Right renal cortex interstitium (tissue), 3 donors: Measurements from ENCODE around the gene MRPL12. TPM values are rescaled to one million over a fixed set of nuclear protein-coding genes. Genes with fewer than 3 reads are reported as not detected.

Experiments used
- DNase-seq, 3 donors: peaks; one replicate each; pipeline ENCODE4 v3.0.0-alpha.2; 2013; ENCODE audit warnings: low read depth in 3 of 3, low spot score in 2 of 3
- polyA plus RNA-seq, 3 donors: library from polyadenylated mRNA; unstranded; fragments of 120-200 nt; gene quantifications; one replicate each; pipeline ENCODE4 v1.2.1, GENCODE V29; 2013; ENCODE audit not compliant: insufficient read length in 3 of 3

MRPL12 gene
- polyA plus RNA-seq, 3 donors, result 38.3 to 44.0 (median 43.9) TPM

DNA sequence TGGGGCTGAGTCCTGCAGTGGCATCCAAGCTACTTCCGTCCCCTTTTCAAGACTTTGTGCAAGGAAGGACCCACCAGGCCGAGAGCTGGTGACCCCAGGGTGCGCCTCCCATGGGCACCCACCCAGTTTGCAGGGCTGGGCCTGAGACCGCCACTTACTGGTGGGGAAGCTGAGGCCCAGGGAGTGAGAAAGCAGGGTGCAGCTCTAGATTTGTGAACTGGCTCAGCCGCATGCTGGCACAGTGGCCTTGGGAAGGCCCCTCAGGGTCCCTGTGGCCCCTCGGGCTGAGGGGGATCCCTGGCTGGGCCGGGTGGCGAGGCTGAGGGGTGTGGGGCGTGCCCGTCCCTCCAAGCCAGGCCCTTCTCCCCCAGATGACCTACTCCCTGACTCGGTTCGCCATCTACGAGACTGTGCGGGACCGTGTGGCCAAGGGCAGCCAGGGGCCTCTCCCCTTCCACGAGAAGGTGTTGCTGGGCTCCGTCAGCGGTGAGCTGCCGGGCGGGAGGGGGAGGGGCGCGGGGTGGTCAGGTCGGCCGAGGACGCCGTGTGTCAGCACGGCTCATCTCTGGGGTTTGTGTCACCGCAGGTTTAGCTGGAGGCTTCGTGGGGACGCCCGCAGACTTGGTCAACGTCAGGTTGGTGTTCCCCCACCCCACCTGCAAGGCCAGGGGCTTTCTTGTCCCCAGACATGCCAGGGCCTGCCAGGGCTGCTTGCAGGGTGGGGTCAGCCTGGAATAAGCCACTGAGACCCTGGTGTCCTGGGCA, 12.1 kb downstream of the MRPL12 start:
- no peak for DNase-seq

DNA sequence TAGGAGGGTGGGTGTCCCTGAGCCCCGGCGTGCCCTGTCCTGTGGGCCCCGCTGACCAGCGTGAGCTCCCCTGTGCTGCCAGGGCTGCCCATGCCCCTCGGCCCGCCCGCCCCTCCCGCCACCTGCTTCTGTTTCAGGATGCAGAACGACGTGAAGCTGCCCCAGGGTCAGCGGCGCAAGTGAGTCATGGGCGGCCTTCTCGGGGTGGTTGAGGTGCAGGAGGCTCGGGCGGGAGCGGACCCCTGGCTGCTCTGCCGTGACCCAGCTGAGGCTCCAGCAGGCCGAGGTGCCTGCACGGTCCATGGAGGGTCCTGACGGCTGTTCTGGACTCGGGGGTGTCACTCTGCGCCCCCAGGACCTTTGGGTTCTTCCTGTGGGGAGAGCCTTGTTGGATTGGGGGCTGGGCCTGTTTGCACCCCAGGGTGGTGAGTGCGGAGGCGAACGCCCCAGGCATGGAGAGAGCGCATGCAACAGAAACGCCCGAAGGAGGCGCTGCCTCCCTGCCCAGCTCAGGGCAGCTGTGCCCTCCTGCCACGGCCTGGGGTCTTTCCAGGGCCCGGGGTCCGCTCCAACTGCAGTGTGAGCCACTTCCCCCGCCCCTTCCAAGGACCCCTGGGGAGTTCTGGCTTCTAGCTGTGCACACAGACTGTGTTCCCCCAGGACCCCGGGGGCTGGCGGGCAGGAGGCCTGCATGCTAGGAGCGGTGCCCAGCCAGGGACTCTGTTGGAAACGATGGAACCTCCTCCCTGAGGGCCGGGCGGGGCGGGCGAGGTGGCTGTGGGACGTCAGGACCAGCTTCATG, 12.9 kb downstream of the MRPL12 start:
- DNase-seq, result no peak

DNA sequence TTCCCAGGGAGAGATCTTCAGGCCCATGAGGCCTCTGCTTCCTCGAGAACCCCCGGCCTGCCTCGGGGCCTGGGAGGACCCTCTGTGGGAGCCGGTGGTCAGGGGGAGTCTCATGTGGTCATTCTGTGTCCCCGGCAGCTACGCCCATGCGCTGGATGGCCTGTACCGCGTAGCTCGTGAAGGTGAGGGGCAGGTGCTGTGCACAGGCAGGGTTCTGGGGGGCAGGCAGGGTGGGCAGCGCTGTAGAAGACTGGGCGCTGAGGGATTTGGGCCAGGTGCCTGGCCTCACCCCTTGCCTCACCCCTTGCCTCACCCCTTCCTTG, 13.5 kb downstream of the MRPL12 start:
- no peak for DNase-seq

DNA sequence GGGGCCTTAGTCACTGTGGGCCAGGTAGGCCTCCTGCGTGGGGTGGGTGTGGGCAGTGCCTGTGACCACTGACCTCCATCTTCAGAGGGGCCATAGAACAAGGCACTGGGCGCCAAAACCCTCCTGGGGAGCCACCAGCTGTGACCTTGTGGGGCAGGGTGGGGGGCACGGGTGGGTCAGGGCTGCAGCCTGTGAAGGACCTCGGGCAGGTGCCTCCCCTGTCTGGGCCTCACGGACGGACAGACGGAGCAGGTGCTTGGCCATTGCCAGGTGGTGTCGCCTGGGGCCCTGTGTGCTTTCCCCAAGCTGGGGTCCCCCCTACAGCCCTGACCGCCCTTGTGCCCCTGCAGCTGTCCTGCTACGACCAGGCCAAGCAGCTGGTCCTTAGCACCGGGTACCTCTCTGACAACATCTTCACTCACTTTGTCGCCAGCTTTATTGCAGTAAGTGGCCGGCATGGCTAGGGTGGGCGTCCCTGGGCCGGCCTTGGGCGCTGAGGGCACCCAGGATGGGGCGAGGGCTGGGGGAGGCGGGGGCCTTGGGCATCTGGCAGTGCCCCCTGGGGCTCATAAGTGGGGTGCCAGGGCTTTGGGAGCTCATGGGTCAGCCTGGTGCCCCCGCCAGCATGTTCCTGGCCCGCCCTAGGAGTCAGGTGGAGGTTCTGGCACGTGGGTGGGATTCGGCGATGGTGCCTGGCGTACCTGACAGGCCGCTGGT, 14.0 kb downstream of the MRPL12 start:
- DNase-seq, result no peak

DNA sequence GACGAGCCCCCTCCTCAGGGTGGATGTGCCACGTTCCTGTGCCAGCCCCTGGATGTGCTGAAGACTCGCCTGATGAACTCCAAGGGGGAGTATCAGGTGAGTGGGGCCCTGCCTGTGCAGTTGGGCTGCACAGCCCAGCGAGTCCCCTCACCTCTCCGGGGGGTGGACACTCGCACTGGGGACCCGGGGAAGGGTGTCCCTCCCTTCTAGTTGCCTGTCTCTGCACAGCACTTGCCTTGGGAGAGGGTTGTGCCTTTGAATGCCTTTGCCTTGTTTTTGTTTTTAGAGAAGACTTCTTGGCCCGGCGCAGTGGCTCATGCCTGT, 14.6 kb downstream of the MRPL12 start:
- DNase-seq, result no peak

DNA sequence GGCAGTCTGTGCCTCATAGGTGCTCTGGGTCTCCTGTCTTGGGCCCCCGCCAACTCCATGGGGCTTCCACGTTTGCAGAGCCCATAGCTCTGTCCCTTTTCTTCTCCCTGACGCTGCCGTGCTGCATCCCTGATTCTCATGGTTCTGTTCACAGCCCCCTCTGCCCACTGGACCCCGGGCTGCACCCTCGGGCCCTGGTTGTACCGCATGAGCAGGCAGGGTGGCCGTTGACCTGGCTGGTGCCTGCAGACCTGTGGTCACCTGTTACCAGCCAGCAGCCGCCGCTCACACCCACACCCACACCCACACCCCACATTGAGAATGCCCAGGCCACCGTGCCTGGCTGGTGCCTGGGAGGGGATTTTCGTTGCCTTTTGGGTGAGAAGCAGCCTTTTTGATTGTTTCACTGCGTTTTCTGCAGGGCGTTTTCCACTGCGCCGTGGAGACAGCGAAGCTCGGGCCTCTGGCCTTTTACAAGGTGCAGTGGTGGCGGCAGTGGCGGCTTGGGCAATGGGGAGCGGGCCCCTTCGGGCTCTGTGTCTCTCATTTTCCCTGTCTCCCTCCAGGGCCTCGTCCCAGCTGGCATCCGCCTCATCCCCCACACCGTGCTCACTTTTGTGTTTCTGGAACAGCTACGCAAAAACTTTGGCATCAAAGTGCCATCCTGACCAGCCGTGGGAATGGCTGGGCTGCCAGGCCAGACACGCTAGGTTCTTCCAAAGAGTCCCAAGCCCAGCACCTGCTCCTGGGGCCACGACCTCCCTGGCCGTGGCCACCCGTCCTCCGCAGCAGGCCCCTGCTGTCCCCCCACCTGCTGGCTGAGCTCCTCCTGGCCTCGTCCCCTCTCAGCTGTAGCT, 16.5 kb downstream of the MRPL12 start:
- DNase-seq, result no peak

DNA sequence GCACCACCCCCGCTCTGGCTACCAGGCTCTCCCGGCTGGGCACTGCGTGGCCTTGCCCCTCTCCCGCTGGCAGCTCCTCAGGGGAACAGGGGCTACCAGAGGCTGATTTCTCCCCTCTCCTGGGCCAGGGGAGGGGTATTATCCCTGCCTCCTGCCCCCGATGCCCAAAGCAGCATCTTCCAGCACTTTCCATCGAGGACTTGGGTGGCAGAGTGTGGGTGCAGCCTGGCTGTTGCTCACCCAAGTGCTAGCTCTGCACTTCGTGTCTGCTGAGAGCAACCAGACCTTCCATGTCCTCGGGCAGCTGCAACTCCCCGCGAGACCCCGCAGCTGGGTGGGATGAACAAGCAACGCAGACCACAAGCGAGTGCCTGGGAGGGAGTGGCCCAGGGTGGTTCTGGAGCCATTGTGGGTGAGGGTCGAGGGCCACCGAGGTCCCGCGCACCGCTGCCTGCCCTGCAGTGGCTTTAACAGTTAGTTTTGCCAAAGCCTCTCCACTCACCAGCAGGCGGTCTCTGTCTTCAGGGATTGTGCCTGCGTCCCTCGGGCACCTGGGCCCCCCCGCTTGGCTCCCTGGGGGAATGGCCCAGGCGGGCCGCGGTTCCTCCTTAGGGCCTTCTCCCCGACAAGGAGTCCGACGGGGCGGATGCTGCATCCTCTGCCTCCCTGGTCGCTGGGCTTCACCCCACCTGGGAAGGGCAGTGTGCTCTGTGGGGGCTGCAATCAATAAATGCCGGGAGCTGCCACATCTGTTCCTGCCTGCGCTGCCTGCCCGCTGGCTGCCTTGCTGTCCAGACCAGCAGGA, 17.3 kb downstream of the MRPL12 start:
- no peak for DNase-seq

DNA sequence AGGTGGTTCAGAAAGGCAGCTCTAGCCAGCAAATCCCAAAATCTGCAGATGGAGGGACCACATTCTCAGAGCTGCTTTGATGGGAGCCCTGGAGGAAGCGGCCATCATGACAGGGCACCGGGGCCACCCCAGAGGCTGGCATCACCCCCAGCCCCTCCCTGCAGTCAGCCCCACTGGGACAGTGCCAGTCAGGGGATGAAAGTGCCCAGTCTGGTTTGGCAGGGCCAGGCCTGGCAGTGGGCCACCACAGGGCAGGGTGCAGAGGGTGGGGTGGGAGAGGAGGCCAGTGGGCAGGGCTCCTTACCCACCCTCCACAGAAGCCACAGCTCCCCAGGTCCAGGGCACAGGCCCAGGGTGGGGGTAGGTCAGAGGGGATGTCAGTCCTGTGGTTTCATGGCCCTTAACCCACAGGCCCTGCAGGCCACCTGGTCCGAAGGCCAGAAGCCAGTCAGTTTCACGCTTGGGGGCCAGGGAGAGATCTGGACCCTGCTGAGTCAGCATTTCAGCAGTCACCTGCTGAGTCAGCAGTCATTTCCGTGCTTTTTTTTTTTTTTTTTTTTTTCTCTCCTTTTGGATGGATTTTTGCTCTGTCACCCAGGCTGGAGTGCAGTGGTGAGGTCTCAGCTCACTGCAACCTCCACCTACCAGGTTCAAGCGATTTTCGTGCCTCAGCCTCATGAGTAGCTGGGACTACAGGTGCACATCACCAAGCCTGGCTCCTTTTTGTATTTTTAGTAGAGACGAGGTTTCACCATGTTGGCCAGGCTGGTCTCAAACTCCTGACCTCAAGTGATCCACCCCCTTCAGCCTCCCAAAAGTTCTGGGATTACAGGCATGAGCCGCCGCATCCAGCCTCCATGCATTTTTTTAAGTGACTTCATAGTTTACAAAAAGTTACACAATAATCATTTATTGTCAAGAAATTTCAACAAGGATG, 19.3 kb downstream of the MRPL12 start:
- DNase-seq, result no peak

DNA sequence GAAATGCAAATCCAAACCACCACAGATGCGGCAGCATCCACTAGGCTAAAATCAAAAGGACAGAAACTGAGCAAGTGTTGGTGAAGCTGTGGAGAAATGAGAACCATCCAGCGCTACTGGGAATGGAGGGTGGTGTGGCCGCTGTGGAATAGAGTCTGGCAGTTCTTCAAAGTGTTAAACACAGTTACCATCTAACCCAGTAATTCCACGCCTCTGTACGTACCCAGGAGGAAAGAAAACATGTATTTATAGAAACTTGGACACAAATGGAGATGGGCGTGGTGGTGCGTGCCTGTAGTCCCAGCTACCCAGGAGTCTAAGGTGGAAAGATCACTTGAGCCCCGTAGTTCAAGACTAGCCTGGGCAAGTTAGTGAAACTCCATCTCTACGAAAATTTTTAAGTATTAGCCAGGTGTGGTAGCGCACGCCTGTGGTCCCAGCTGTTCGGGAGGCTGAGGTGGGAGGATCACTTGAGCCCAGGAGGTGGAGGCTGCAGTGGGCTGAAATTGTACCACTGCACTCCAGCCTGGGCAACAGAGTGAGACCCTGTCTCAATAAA, 20.6 kb downstream of the MRPL12 start:
- DNase-seq, result no peak

DNA sequence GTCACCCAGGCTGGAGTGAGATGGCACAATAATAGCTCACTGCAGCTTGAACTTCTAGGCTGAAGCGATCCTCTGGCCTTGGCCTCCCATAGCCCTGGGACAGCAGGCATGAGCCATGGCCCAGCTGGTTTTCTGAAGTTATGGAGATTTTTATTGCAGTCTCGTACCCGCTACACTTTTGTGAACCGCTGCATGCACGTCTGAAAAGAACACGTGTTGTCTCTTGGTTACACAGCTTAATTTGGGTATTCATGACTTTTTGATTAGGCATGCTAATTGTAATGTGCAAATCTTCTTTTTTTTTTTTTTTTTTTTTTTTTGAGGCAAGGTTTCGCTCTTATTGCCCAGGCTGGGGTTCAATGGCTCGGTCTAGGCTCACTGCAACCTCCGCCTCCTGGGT, 22.3 kb downstream of the MRPL12 start:
- DNase-seq, result no peak

DNA sequence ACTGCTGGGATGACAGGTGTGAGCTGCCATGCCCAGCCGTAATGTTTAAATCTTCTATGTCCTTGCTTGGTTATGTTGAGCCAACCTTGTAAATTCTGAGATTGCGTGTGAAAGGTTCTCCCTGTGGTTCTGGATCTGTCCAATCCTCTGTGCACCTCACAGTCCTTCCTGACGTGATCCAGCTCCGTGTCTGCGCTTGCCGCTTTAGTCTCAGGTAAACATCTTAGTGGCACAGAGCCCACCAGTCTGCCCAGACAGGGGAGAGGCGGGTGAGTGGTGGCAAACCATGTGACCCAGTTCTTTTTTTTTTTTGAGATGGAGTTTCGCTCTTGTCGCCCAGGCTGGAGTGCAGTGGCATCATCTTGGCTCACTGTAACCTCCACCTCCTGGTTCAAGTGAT, 22.8 kb downstream of the MRPL12 start:
- DNase-seq, result no peak

DNA sequence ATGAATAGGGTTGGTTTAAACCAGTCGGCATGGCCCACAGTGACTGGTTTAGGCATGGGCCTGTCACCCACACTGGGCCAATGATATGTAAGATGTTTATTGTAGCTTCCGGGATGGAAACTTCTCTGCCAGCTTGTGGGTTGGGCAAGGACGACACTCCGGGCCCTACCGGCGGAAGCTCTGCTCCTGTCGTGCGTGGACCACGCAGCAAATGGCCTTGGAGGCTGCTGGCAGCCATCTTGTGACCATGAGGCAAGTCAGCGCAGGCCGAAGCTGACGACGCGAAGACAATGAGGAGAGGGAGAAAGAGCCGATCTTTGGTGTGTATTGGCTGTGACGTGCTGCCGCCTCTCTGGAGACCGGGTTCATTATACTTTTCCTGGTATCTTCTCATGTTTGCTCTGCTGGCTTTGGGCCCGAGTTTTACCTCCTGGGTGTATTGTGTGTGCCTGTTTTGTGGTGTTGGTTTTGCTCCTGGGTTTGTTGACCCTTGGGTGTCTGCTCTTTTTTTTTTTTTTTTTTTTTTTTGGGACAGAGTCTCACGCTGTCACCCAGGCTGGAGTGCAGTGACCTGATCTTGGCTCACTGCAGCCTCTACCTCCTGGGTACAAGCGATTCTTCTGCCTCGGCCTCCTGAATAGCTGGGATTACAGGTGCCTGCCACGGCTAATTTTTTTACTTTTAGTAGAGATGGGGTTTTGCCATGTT, 24.3 kb downstream of the MRPL12 start:
- no peak for DNase-seq

DNA sequence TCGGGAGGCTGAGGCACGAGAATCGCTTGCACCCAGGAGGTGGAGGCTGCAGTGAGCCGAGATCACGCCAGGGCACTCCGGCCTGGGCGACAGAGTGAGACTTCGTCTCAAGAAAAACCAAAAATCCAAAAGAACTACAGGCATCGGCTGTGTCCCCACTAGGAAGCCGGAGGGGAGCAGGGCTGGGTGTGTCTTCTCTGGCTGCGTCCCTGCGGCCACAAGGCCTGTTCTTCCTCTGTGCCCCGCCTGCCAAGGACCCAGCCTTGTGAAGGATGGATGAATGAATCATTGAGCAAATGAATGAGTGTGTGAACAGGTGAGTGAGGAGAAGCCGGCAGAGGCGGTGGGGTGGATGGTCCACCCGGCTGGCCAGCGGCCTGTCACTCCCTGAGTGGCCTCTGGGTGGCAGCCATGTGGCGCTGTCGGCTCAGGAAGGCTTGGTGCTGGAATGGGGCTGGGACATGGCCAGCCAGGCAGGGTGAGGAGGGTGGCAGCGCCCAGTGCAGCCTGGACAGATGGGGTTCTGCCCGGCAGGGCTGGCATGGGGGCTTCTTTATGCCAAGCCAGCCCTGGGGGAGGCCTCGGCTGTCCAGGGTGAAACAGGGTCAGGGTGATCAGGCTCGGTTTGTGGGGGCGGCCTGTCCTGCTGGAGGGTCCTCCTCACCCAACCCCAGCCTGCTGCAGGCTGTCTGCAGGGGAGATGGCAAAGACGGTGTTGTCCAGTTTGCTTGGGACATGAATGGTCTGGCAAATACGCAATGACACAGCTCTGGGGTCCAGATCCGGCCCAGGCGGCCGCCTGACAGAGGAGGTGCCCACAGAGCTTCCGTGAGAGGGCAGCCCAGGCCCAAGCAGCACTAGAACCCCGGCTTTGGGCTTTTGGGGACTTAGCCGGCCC, 30.6 kb downstream of the MRPL12 start:
- no peak for DNase-seq

DNA sequence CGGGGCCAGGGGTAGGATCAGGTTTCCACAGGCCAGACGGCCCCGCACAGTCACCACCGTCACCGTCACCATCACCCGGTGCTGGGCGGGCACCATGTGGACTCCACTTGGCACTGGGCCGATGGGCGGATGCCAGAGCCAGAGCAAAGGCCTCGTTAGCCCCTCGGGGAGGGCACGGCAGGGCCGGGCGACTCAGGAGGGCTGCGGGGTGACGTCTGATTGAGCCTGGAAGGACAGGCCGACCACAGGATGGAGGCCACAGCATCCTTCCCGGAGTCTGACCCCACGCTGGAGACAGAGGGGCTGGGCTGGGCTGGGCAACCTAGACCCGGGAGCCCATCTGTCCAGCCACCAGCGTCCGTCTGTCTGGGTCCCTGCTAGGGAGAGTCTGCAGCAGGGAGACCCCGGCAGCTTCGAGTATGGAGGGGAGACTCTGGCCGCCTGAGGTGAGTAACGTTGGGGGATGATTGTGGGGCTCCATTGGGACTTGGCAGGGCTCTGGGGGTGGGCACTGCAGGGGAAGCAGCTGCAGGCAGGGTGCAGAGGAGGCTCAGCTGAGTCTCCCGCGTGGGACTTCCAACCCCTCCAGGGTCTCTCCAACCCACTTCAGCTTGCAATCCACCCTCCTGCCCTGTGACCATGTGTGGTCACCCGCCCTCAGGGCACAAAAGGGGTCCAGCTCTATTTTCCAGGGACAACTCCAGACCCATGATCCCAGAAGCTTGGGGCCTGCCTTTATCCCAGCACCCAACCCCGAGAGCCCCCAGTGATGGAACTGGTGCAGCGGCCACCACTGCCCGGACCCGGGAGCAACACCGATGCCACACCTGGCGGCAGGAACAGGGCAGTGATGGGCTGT, 31.5 kb downstream of the MRPL12 start:
- no peak for DNase-seq

DNA sequence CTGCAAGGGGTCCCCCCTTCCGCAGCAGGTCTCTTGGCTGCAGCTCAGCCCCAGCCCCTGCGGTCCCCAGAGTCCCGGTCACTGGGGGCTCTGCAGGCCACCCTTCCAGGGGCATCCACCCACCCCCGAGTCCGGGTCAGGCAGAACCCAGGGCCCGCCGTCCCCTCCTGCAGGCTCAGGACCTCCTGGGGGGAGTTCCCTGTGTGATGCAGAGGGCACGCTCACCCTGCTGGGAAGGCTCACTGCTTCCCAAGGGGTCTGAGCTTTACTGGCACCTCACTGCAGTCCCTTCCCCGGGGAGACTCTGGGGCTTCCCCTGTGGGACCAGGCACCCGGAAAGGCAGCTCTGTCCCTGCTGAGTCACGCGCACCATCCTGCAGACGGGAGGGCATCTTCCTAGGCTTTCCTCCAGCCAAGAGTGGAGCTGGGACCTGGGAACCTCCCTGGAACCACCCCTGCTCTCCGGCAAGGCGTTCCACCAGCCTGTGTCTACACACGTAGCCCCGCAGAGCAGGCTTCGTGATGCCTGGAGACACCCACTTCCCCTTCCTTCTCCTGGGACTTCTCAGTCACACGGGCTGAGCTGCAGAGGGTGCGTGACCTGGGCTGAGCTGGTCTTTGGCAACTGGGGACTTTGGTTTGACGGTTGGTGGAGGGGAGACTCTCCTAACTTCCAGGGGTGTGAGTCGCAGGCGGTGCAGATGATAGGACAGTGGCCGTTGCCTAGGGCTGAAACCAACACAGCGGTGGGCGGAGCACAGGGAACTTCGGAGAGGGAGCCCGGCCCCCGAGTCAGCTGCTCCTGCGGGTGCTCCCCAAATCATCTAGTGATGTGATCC, 32.3 kb downstream of the MRPL12 start:
- DNase-seq, result no peak
